GM21576 (cell line): Measurements from ENCODE around the gene MUC20.
"Not testable (repeated sequence)": the region's sequence is repeated elsewhere in the genome, so short reads cannot be mapped to it uniquely, and the experiment has no call there.

Source experiments
- ATAC-seq: cut with Tn5 transposase; IDR thresholded peaks from one replicate; pipeline ENCODE4 v1.9.1; 2021; ENCODE audit warnings: mild to moderate bottlenecking, moderate library complexity; ENCODE audit not compliant: unreplicated experiment

The MUC20 gene

DNA sequence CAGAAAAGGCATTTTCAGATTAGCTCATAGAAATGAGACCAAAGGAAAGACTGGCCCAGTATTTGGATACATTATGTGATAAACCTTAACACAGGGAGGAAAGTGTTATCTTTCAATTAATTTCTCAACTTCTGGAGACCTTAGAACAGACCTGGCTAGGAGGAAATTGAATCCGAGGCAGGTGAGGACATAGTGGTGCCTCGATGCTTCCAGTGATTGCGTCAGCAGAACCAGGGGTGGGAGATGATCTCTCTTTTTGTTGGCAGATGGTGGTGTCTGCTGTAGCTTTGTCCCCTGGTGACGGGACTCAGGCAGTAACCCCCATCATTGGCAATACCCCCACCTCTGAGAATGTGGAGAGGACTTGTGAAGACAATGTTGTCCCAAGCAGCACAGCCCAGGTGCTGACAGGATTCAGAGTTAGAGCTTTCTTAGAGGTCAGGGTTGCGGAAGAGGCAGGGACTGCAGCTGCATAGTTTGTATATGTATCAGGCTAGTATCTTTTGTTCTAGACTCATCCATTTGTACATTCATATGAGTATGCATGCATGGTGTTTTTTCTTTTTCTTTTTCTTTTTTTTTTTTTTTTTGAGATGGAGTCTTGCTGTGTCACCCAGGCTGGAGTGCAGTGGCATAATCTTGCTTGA lies 27.9 kb upstream of the MUC20 start:
- no peak for ATAC-seq

DNA sequence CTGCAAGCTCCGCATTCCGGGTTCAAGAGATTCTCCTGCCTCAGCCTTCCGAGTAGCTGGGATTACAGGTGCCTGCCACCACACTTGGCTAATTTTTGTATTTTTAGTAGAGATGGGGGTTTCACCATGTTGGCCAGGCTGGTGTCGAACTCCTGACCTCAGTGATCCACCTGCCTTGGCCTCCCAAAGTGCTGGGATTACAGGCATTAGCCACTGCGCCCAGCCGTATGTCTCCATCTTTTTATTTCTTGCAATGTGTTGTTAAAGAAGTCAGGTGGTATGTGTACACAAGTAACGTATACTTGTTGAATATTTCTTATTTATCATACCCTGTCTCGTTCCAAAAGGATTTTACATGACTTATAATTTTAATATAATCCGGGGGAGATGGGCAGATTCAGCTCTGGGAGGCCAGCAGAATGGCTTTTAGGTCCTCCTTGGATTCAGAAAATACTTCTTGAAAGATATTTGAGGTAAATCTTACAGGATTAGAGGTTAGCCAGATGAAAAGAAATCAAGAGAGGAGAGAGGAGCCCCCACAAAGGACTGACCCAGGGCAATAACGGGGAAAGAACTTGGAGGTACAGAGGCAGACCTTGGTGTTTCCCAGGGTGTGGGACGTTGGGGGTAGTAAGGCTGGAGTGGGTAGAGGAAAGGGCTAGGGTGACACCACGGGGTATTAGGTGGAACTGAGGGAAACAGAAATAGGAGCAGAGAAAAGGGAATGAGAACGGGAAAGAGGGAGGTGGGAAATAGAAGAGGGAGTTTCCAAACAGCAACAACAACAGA lies 27.2 kb upstream of the MUC20 start:
- no peak for ATAC-seq

DNA sequence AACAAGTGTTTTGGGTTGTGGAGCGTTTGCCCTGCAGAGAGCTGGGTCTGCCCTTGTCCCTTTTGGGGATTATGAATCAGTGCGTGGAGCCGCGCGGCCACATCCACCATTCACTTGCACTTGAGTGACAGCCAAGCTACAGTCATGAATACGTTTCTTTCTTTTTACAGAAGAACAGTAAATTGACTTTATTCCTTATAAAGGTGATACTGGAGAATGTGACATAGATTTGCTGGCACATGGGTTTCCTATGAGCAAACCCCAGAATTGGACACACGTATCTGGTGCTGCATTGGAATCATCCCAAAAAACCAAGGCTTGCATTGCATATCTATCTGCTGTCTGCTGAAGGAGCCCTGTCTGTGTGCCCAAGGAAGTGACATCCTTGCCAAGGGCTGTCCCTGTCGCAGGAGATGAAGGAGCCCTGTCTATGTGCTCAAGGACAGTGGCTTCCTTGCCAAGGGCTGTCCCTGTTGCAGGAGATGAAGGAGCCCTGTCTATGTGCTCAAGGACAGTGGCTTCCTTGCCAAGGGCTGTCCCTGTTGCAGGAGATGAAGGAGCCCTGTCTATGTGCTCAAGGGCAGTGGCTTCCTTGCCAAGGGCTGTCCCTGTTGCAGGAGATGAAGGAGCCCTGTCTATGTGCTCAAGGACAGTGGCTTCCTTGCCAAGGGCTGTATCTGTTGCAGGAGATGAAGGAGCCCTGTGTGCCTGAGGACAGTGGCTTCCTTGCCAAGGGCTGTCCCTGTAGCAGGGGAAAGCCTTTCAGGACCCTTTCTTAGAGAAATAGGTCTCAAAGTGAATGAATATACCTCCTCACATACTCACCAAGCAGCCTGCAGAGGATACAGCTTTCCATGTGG lies 26.3 kb upstream of the MUC20 start:
- ATAC-seq, result not testable (repeated sequence)

DNA sequence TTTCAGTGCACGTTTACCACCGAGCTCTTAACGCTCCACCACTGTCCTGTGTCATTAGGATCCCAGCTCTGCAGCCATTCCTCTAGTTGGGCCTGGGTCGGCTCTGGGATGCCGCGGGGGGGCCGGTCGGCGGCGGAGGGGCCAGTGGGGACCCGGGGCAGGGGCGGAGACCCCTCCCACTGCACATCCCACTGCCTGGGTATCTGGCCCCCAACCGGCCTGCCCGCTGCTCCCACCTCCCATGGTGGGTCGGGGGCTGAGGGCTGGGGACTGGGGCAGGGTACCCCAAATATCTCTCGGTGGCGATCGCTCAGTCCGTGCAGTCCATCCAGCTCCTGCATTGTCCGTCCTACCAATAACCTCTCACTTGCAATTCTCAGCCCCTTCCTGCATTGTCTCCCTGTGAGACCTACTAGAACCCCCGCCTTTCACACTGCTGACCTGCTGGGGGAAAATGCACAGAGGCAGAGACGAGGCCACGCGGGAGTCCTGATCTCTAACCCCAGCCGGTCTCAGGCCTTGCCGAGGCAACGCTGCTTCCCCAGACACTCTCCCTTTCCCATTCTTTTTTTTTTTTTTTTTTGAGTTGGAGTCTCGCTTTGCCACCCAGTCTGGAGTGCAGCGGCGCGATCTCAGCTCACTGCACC lies 24.0 kb upstream of the MUC20 start:
- ATAC-seq, result no peak

DNA sequence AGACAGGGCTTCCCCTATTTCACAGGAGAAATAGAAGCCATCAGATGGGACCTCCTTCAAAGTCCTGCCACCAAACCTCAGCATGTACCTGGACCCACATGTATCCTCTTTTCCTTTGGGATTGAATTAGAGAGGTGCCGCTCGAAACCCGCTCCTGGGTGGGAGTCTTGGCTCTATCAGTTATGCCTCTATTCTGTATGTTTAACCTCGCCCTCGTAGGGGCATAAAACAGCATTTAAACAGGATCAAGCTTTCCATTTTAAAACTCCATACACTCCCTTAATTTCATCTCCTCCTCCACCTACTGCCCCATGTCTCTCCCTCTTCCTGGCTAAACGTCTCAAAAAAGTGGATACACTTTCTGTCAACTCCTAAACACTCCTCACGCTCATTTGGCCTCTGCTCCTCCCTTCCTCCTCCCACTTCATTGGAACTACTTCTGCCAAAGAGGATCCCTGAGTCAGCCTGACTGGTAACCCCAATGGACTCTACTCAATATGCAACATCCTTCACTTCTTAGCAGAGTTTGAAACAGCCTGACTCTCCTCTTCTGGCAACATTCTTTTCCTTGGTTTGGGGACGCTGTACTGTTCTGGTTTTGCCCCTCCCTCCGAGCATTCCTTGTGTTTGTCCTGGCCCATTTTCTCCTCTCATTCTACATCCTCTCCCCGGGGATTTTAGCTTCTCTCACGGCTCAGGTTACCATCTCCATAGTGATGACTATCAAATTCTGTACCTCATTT lies 23.0 kb upstream of the MUC20 start:
- ATAC-seq, result no peak

DNA sequence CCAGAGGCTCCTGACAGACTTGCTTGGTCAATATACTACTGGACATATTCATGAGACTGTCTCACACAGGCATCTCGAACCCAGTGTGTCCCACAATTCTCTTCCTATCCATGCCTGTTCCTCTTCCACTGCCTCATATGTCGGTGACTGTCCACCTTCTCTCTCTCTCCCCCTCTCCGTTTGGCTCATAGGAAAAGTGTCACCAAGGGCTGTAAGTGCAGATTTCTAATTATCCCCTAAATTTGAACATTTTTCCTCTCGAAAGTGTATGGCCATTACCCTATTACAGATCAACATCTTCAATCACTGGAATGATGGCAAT lies 22.5 kb upstream of the MUC20 start:
- ATAC-seq, result no peak

DNA sequence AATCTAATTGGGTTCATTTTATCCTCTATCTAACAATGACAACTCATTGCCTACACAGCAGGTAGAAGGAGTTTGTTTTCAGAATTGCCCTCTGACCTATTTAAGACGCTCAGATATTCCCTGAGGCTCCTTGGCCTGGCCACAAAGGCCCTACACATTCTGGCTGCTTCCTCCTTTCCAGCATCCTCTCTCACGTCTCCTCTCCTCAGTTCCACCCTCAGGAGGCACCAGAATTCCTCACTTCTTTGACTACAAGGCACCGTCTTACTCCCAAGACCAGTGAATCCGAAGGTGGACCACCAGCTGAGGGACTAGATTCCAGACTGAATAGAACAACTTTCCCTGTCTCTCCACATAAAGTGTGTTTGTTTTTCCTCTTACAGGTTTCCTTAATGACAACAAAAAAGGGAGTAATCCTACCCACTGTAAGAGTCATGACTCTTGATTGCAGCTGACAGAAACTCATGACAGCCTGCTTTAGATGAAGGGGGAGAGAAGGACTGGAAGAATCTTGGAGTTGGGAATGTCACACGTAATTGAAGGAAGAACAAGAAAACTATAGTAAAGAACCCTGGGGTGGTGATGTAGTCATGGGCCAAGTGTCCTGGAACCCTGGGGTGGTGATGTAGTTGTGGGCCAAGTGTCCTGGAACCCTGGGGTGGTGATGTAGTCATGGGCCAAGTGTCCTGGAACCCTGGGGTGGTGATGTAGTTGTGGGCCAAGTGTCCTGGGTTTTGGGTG lies 22.0 kb upstream of the MUC20 start:
- no peak for ATAC-seq

DNA sequence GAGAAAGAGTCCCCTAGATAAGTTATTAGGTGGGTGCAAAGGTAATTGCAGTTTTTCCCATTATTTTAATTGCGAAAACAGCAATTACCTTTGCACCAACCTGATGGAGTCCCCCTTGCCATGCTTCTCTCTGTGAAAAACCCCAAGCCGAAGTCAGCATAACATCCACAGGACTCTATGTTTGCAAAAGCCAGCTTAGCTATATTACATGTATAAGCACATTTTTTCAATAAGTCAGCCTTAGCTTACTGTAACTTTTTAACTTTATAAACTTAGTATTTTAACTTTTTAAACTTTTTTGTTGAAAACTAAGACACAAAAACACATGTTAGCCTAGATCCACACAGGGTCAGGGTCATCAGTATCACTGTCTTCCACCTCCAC lies 21.4 kb upstream of the MUC20 start:
- ATAC-seq, result no peak

DNA sequence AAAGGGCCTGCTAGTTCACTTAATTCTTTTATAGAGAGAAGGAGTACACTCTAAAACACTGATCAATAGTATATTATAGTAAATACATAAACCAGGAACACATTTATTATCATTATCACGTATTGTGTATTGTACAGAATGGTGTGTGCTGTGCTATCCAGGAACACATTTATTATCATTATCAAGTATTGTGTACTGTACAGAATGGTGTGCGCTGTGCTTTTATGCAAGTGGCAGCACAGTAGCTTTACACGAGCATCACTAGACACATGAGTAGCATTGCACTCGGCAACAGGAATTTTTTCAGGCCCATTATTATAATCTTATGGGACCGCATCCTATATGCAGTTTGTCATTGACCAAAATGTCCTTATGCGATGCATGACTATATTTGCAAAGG lies 20.9 kb upstream of the MUC20 start:
- no peak for ATAC-seq

DNA sequence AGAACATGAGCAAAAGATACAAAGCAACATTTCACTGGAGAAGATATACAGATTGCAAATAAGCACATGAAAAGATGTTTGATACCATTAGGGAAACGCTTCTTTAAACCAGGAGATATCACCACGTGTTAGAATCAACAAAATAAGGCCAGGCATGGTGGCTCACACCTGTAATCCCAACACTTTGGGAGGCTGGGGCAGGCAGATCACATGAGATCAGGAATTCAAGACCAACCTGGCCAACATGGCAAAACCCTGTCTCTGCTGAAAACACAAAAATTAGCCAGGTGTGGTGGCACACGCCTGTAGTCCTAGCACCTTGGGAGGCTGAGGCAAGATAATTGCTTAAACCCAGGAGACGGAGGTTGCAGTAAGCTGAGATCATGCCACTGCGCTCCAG lies 20.5 kb upstream of the MUC20 start:
- no peak for ATAC-seq

DNA sequence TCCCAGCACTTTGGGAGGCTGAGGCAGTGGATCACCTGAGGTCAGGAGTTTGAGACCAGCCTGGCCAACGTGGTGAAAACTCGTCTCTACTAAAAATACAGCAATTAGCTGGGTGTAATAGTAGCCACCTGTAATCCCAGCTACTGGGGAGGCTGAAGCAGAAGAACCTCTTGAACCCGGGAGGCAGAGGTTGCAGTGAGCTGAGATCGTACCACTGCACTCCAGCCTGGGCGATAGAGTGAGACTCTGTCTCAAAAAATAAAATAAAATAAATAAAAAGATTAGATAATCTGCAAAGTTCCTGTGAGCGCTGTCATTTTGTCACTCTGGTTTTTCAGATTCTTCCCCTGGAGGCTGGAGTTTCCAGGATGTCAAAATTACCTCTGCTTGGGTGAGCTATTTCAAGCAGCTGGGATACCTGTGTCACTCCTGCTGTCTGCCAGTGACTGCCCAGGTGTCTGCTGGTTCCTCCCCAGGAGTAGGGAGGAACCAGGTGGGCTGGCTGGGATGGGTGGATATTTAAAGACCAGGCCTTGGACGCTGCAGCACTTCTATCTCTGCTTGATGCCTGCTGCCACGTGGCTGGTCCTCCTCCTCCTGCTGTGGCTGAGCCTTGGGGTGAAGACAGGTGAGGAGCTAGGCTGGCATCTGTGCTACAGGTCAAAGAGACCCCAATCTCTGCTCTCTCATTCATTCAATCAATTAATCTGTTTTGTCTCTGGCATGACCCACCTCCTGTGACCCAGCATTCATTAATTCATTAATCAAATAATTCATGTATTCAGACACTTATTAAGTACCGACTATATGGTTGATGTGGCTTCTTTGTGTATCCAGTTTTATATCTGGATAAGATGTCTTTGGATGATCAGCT lies 19.5 kb upstream of the MUC20 start:
- no peak for ATAC-seq

DNA sequence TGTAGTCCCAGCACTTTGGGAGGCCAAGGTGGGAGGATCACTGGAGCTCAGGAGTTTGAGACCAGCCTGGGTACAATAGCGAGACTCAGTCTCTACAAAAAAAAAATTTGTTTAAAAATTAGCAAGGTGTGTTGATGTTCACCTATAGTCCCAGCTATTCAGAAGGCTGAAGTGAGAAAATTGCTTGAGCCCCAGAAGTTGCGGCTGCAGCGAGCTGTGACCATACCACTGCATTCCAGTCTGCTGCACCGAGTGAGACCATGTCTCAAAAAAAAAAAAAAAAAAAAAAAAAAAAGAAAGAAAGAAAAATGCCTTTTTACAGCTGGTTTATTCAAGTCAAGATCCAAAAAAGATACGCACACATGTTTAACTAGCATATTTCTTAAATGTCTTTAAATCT lies 17.0 kb upstream of the MUC20 start:
- ATAC-seq, result no peak

DNA sequence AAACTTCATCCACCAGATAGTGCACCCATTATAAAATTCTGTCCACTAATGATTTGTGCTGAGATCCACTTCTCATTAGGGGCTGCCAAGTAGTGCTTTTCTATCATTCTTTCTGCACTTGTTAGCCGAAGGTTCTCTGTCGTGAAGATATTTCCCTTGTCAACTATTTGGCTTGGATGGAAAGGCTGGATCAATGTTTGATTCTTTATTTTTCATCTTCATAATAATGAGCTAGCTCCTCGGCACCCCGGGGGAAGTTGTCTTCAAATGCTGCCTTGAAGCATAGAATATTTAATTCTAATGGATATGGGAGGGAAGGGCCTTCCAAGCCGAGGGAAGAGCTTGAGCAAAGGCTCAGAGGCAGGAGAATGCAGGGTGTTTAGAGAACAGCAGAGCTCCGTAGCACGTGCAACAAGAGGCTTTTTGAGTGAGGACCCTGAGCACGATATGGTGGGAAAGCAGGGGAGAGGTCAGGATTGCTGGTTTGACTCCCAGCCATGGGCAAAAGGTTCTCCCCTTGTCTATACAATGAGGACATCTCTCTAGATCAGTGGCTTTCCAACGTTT lies 16.3 kb upstream of the MUC20 start:
- ATAC-seq, result no peak

DNA sequence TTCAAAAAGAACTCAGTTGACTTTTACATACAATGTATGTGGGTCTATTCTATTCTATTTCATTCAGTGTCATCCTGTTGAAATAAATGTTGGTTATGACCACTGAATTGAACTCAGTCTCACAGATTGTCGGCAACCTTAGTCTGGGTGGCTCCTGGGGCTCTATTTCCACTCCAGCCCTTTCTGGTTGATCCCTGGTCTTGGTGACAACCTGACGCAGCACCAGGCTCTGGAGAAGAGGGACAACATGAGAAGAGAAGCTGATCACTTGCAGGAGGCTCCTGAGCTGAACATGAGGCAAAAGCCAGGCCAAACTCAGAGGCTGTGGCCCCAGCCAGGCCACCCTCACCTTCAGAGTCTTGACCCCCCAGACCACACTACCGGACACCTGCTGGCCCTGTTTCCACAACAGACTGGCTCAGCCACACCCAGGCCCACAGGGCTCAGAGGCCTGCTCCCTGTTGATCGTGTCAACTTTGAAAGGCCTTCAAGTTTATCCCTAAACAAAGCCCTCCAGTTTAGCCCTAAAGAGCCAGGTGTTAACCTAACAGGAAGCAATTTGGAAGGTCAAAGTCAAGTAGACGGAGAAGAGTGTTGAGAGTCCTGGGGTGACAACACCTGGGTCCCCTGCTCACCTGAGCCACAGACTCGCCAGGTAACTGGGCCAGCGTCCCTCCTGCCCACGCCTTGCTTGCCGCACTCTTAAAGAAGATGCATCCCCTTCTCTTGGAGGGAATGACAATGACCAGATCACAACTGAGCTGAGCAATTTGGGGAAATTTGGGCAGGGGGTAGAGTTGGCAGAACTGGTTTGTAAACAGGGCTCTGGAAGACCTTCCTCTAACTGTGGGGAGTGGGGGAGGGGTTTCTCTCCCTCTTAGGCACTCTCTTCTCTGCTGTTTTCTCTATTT lies 15.4 kb upstream of the MUC20 start:
- ATAC-seq, result no peak

DNA sequence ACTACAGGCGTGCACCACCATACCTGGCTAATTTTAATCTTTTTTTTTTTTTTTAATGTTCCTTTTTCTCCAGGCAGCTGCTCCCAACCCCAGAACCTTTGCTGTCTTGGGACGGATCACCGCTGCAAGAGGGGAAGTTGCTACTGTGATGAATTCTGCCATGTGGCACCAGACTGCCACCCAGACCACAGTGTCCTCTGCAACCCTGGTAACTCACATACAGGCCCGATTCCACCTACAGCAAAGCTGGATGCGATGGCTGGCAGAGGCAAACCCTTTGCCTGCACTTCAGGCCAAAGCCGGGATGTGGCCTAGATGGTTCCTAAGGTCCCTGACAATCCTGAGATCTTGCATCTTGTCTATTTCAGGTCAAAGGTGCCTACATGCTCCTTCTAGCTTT lies 12.7 kb upstream of the MUC20 start:
- no peak for ATAC-seq

DNA sequence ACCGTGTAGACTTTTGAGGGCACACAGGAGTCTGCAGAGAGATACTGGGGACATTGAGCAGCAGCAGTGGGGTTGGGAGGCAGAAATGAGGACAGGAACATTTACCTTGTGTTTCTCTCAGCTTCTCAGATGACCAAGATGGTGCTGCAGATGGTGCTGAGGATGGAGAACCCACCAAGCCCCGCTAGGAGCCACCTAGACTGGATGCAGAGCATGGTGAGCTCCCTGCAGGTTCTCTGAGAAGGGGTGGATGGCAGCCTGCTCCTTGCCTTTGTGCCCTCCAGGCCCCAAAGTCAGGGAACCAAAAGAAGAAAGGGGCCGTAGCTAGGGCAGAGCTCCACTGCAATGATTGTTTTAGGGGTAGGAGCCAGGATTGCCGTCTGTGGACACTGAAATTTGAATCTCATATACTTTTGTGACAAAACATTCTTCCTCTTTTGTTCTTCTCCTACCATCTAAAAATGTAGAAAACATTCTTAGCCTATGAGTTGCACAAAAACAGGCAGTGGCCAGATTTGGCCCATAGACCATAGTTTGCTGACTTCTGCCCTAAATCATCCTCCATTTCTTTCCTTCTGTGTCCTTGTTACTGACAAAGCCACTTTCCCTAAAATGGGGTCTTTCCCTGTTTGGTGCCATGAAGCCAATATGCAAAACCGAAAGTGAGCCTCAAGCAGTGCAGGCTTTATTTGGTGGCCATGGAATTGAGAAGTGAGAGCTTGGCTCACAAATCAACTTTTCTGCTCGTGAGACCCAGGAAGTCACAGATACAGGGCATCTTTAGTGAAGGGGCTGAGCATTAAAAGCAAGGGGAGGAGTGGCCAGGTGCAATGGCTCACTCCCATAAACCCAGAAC lies 11.9 kb upstream of the MUC20 start:
- ATAC-seq, result no peak

DNA sequence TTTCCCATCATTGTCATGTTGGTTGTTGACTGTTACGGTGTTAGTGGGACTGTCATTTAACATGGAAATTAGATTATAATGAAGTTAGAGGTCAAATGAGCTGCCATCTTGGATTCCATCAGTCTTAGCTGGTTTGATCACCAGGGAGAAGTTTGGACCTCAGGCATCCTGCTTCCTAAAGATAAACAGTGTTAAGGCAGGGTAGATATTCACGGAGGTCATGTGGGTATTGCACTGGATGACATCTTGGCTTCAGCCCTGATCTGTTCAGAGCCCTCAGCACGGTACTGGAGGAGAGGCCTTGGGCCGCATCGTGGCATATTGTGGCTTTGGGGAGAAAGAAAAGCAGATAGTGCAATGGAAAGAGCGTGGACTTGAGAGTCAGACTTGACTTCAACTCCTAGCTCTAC lies 11.1 kb upstream of the MUC20 start:
- ATAC-seq, result no peak
